B cell (primary cell): Measurements from ENCODE around the gene MBTPS1.

Experiments
- CTCF ChIP-seq: fragments of 200-600 bp; IDR thresholded peaks from one replicate; pipeline ENCODE4 v1.8.0; 2022; ENCODE audit warnings: antibody characterized with exemption, mild to moderate bottlenecking
- EZH2 ChIP-seq: IDR thresholded peaks from 2 replicates; pipeline ENCODE4 v1.6.1; 2012; ENCODE audit warnings: borderline replicate concordance, low read depth, mild to moderate bottlenecking, moderate library complexity, low read length; ENCODE audit not compliant: insufficient read depth, poor library complexity, severe bottlenecking

GRCh38 chr16:84026606-84027005, 90.1 kb downstream of the MBTPS1 start:
- TF ChIP-seq CTCF (no peak), EZH2 (no peak)
